ENCODE measurements around the gene GRIK4. TPM values are rescaled to one million over a fixed set of nuclear protein-coding genes. Genes with fewer than 3 reads are reported as not detected.

GRIK4 gene
- total and polyA plus RNA-seq, 8 donors = 0.02 TPM; not detected in 7

- intact Hi-C loops (cut with DNase I) = no loop called here
- no peak for FAIRE-seq
- Histone ChIP-seq H3K4me1 (no peaks in the 10 kb centered on the region), H3K27me3 (no peaks in the 10 kb centered on the region), H3K36me3 (no peaks in the 10 kb centered on the region), H3K27ac (no peak overlapping the region), H3K4me3 (no peak overlapping the region), H3K9me3 (no peaks in the 10 kb centered on the region)
- WGBS, 2 donors = 51 to 52% methylated on average over 26 of the region's 26 CpGs
- peak in 1 of 6 donors; percentile 37 for DNase-seq
- ATAC-seq = no peak
- no peak for TF ChIP-seq CTCF (IDR thresholded peaks at IDR 0.05)
Observed at GRCh38 chr11:120597250-120598215, 86.0 kb downstream of the GRIK4 start.

- DNase-seq (peak in 1 of 6 donors; percentile 13), FAIRE-seq (no peak), ATAC-seq (no peak)
- Histone ChIP-seq H3K27ac (no peak overlapping the region), H3K36me3 (no peaks in the 10 kb centered on the region), H3K27me3 (no peaks in the 10 kb centered on the region), H3K4me3 (no peak overlapping the region), H3K9me3 (no peaks in the 10 kb centered on the region), H3K4me1 (no peaks in the 10 kb centered on the region)
- 74 to 80% methylated on average over 8 of the region's 8 CpGs for WGBS, 2 donors
- TF ChIP-seq CTCF (IDR thresholded peaks at IDR 0.05) = no peak
- intact Hi-C loops (cut with DNase I) = no loop called here
Observed at GRCh38 chr11:120598517-120599257, 87.1 kb downstream of the GRIK4 start.

- Histone ChIP-seq H3K9me3 (no peaks in the 10 kb centered on the region), H3K27me3 (no peaks in the 10 kb centered on the region), H3K4me1 (no peaks in the 10 kb centered on the region), H3K4me3 (no peak overlapping the region), H3K36me3 (no peaks in the 10 kb centered on the region), H3K27ac (no peak overlapping the region)
- DNase-seq (peak in 1 of 6 donors; percentile 11), ATAC-seq (no peak), FAIRE-seq (no peak)
- no peak for TF ChIP-seq CTCF (IDR thresholded peaks at IDR 0.05)
- intact Hi-C loops (cut with DNase I) = no loop called here
- WGBS, 2 donors = 81 to 85% methylated on average over 11 of the region's 11 CpGs
Observed at GRCh38 chr11:120599816-120600420, 88.4 kb downstream of the GRIK4 start.

DNA sequence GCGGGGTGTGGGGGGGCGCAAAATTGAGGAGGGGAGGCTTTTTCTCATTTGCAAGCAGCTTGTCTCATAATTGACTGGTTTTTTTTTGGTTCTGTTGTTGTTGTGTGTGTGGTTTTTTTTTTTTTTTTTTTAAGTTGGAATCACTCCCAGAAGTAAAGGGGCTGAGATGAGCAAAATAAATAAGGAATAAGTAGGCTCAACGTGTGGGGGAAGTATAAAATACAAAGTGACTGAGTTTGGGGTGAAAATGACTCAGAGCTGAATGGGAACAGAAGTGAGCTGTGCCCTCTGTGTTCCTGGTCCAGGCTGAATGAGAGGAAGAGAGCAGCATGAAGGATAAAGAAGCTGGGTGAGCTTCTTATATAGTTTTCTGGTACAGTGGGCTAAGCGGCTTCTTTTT, 90.0 kb downstream of the GRIK4 start:
- Histone ChIP-seq H3K4me3 (no peak overlapping the region), H3K36me3 (no peaks in the 10 kb centered on the region), H3K4me1 (no peaks in the 10 kb centered on the region), H3K27ac (no peak overlapping the region), H3K27me3 (no peaks in the 10 kb centered on the region), H3K9me3 (no peaks in the 10 kb centered on the region)
- intact Hi-C loops (cut with DNase I) = no loop called here
- DNase-seq (no peak), ATAC-seq (no peak), FAIRE-seq (no peak)
- WGBS, 2 donors = 68 to 71% methylated on average over 4 of the region's 4 CpGs
- no peak for TF ChIP-seq CTCF (IDR thresholded peaks at IDR 0.05)

Measured in pancreas (tissue), 10 donors.